CD4-positive, alpha-beta T cell treated with Interleukin-1 beta for 1 hour (primary cell): Measurements from ENCODE around the gene MUC15.
"Not testable (repeated sequence)": the region's sequence is repeated elsewhere in the genome, so short reads cannot be mapped to it uniquely, and the experiment has no call there.

Experiments
- DNase-seq, 2 donors: peaks; one replicate each; pipeline ENCODE4 v3.0.0-alpha.2; 2020 to 2022

MUC15 gene, protein sequence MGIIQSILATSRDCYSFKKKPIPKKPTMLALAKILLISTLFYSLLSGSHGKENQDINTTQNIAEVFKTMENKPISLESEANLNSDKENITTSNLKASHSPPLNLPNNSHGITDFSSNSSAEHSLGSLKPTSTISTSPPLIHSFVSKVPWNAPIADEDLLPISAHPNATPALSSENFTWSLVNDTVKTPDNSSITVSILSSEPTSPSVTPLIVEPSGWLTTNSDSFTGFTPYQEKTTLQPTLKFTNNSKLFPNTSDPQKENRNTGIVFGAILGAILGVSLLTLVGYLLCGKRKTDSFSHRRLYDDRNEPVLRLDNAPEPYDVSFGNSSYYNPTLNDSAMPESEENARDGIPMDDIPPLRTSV

DNA sequence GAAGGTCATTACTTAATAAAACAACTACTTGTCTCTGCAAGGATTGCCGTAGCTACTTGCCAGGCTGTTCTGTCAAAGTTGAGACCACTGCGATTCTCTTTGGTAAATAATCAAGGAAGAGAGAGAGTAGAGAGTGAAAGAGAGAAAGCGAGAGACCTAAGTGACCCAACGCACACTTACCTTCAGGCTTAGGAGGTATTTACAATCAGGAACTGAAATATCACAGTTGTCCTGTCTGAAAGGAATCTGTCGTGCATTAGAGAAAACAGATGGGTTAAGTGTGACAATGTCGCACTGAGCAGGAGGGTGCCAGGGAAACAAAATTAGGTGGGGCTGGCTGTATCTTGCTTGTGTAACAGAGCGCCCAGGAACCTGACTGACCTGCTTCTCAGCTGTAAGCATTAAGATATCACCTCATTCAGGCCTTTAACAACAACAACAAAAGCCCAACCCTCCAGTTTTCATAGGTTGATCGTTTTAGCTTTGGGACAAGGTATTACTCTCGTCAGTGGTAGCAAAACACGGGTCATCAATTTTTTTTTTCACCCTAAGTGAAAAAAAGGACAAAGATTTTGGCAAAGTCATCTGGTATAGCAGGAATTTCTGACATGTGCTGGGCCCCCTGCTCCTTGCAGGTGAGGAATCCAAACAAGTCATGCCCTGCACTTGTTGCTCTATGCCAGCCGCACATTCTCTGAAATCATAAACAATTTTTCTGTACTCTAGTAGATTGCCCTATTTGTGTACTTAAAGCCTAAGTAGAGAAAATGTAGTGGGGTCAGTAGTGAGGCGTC lies at the start of gene MUC15:
TSS of gene MUC15 (minus strand) at position 403 of the 794 bp plus-strand sequence. CDS start 5,169 bp downstream, outside the sequence.
- DNase-seq: no peak

DNA sequence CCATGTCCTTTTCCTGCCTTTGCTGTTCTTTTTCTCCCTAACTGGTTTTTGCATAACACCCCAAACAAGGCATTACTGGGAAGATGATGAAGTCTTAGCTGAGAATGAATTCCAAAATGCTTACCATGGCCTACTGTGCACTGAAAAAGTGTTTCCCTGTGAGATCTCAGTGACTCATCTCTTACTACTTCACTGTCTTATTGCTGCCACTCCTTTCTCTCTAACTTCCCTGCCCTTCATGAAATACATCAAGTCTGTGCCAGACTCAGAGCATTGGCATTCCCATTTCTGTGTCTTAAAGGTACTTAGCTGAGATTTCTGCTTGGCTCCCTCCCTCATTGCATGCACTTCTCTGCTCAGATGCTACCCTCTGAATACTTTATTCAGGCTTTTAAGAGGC lies 49.1 kb upstream of the MUC15 start:
- DNase-seq: no peak

DNA sequence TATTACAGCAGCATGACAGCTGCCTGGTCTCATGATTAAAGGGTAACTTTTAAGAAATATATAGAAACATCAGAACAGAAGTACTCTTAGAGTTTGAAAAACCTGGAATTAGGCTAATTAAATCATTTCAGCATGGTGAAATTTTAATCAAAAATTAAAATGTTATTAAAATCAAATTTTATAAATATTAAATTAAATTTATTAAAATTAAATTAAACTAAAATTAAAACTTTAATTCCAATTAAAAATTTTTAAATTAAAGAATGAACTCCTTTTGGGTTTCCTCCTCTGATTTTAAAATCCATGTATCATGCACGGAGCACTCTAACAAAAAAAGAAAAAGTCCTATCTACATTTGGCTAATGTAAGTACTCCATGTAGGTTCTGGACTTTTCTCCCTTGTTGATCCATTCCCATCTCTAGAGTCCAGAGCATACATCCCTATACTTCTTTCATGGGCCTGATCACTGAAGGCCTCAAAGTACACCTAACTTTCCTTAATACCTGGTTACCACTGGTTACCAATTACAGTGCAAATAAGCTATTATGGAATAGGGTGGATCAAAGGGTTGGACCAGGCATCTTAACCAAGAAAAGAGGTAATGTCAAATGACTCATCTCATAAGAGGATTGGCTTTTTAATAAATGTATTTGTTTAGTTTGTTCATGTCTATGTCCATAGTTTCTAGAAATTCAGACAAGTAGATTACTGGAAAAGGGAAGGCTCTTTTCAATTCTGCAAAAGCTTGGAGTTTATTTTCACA lies 48.4 kb upstream of the MUC15 start:
- DNase-seq: no peak

DNA sequence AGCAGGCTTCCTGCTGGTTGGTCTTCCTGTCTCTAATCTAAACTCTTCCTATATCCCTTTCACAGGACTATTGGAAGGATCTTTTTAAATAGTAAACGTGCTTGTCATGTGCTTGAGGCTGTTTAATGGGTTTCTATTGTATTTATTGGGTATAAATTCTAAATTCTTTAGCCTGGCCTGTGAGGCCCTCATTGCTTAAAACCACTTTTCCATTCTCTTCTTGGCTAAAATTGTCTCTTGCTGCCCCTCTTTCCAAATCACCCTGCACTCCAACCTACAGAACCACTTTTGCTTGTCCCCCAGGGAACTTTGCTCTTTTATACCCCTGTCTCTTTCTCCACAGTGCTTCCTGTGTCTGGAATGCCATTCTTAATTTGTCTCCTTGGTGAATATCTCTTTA lies 46.4 kb upstream of the MUC15 start:
- DNase-seq: no peak

DNA sequence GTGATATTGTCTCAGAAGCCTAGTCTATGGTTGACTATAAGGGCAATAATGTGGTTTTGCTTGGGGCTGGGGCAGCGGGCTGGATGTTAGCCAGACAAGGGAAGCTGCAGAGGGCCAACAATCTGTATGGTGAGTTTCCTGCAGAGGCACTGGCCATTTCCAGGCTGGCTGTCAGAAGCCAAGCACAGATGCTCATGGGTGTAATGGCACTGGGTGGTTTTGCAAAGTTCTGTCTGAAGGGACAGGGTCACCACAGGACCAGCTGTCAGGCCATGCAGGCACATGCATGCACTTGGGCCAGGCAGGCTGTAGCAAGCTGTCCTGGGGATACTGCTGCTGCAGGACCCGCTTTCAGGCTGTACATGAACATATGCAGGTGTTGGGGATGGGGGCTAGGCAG lies 41.7 kb upstream of the MUC15 start:
- no peak for DNase-seq

DNA sequence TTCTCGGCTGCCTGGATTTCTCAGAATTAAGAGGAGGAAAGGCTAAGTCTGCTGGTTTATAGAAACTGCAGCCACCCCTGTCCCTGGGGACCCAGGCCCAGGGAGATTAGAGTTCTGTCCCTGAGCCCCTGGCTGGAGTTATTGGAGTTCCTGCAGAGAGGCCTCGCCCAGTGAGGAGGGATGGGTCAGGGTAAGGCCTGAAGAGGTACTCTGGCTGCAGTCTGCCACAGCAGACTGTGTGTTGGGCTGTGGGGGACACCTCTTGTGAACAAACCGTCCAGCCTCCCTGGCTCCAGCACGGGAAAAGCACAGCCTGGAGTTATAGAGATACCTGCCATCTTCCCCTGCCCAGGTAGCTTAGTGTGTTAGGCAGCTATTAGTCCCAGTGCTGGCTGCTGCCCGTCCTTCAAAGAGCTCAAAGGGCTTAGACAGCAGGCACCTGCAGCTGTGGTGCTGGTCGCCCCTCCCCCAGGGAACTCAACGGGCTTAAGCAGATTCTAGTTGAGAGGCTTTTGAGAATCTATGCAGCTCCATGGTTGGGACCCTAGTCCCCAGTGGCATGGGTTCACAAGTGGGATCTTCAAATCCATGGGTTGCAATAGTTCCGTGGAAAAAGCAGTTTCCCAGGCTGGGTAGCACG lies 36.6 kb upstream of the MUC15 start:
- DNase-seq: no peak

DNA sequence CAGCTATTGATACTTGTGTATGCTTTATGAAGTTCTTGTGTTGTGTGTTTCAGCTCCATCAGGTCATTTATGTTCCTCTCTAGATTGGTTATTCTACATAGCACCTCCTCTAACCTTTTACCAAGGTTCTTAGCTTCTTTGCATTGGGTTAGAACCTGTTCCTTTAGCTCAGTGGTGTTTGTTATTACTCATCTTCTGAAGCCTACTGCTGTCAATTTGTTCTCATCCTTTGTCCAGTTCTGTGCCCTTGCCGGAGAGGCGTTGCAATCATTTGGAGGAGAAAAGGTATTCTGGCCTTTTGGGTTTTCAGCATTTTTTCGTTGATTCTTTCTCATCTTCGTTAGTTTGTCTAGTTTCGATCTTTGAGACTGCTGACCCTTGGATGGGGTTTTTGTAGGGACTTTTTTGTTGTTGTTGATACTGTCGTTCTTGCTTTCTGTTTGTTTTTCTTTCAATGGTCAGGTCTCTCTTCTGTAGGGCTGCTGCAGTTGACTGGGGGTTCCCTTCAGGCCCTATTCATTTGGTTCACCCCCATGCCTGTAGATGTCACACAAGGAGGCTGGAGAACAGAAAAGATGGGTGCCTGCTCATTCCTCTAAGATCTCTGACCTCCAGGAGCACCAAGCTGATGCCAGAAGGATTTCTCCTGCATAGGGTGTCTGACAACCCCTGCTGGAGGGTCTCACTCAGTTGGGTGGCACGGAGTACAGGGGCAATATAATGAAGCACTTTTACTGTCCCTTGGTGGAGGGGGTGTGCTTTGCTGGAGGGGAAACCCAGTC lies 35.9 kb upstream of the MUC15 start:
- DNase-seq: no peak

DNA sequence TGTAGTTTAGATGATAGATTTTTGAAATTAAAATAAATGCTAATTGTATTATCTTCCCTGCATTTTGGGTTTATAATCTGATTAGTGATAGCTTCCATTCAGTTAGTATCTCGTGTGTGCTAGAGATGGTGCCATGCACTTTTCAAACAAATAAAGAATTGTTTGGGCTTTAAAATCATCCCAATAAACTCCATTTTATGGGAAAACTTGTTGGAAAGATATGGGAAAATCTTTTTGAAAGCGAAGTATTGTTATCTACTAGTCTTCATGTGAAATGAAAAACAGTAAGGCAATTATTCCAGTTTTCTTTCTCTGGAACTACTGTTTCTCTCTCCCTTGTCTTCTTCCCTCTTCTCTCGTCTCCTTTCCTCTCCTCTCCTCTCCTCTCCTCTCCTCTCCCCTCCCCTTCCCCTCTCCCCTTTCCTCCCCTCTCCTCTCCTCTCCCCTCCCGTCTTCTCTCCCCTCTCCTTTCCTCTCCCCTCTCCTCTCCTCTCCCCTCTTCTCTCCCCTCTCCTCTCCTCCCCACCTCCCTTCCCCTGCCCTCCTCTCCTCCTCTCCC lies 27.9 kb upstream of the MUC15 start:
- DNase-seq: no peak

DNA sequence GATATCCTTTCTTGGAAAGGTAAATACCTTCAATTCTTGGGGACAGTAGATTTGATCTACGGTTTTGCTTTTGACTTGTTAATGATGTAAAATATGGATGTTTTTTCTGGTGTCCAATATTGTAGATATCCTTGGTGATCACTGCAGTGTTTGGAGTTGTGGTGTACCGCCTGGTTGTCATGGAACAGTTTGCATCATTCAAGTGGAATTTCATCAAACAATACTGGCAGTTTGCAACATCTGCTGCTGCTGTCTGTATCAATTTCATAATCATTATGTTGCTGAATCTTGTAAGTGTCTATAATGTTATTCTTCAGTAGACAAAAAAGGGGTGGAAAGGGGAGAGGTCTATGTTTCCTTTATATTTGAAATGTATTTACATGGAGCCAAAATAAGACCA lies 27.4 kb upstream of the MUC15 start:
- DNase-seq: no peak

DNA sequence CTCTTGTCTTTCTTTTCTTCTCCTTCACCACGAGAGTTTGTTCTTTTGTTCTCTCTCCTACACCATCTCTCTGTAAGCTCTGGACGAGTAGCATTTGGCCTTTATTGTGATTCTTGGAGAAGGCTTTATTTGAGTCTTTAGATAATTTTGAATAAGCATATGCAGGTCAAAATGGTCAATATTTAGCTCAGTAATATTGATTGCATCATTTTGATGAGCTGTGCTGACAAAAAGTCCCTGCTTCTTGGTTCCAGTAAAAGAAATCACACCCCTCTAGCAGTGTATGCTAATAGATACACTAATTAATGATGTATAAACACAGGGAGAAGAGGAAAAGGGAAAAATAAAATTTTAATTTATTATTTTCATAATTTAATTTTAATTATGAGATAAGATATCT lies 25.8 kb upstream of the MUC15 start:
- DNase-seq: no peak

DNA sequence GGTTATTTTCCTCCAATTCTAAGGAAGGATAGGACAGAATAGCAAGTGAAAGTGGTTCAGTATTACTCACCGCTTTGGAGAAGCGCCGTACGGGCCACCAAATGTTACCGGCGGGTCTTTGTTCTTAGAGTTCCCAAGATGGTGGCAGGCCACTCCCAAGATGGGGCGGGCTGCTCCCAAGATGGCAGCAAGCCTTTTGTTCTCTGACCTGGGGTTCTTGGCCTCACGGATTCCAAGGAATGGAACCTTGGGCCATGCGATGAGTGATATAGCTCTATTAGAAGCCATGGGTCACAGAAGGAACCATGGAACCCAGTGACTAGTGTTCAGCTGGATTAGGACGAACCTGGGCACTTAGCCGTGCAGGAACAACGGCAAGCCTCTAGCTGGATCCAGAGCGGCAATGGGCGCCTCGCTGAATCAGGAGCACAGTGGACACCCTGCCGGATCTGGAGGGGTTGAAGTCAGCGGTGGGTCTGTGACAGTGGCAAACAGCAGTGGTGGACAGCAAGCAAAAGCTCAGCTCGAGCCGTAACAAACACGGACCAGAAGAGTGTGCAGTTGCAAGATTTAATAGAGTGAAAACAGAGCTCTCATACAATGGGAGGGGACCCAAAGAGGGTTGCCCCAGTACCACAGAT lies 25.1 kb upstream of the MUC15 start:
- not testable (repeated sequence) for DNase-seq

DNA sequence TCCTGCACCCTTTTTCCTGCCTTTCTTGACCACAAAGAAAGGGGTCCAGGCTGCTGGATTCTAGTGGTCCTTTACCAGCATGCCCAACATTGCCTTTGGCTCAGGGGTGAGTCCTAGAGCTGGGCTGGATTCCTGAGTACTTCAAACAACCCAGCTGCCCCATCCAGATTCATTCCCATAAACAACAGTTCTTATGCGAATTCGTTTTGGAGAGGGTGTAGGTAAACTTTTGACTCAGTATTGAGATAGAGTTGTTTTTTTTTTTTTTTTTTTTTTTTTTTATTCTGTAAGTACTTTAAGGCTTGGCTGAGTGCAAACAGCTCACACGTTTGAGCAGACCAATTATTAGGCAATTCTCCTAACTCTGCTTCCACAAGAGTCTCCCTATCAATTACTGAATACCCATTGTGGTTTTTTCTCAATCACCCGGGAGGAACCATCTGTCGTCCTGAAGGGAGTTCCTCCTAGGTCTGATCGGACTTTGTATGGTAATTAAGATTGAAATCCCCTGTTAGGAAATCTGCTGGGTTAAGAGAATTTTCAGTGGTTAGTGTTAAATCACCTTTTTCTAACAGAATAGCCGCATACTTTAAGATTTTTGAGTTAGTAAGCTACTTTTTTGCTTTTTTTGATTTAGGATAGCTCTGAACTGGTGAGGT lies 23.3 kb upstream of the MUC15 start:
- DNase-seq: not testable (repeated sequence)

DNA sequence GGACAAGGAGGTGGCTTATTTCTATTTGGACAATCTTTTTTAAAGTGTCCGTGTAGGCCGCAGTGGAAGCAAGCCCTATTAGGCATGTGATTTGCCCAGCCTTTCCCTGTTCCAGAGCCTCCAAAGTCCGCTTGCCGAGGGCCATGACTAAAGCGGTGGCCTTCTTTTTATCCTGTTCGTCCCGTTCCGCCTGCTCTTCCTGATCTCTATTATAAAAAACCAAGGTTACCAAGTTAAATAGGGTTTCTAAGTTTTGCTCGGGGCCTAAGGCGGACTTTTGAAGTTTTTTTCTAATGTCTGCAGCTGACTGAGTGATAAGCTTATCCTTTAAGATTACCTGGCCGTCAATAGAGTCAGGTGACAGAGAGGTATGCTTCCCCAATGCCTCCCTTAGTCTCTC lies 21.6 kb upstream of the MUC15 start:
- DNase-seq: no peak

DNA sequence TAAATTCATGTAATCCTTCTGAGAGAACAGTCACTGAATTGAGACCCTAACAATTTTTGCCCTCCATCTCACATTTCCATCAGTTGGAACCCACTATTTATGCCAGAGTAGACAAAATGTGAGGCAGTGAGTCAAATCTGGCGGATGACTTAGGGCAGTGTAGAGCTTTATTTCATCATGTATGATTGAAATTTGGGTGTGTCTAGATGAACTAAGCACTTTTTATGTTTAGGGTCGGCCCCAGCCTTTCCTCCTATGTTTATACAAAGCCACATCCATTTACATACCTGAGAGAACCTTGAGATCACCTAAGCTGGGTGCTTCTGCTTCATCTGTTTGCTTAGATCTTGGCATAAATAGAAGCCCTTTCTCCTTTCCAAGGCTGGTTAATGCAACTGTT lies 15.0 kb upstream of the MUC15 start:
- no peak for DNase-seq

DNA sequence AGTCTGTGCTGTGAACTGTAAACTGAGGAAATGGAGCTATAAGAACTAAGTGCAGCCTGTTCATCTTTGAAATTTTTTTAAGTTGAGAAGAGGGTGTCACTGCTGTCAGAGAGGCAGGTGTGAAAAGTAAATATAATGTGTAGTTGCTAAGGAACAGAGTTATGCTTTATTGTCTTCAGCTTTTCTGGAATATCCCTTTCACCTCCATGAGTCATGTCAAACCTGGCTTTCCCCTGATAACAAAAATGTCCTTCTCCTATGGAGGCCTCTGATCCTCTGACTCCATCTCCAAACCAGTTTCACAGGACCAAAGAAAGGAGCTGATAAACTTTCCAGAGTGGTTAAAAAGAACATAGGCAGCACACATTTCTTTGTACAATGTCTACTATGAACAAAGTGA lies 12.8 kb upstream of the MUC15 start:
- no peak for DNase-seq

DNA sequence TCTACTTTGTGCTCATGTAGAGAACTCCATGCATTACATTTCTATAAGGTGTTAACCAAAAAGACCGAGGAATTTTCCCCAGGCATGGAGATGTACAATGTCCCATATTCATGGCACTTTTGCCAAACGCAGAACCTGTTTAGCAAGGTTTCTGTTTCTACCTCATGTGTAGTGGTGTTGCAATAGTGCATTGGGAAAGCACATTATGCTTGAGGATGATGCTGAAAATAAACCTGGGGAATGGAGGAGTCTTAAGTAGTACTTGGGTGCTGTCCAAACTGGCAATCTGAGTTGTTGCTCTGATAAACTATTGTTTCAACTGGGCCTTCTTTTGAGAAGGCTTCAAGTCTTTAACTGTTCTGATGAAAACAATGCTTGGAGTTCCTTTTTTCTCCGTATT lies 11.5 kb upstream of the MUC15 start:
- DNase-seq: no peak

DNA sequence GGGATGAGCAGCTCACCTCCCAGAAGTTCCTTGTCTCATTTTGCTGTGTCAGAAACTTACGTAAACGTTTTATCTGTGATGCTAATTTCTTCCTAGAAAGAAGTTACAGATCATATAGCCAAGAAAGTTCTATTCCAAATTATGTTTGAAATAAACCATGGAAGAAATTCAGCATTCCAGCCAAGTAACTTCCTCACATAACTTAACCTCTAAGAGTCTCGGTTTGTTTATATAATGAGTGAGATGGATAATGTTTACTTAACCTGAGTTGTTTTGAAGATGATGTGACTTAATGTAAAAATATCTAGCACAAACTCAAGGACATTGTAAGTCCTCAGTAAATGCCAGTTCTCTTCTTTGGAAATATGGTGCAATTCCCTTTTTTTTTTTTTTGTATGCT lies 8.9 kb upstream of the MUC15 start:
- no peak for DNase-seq

DNA sequence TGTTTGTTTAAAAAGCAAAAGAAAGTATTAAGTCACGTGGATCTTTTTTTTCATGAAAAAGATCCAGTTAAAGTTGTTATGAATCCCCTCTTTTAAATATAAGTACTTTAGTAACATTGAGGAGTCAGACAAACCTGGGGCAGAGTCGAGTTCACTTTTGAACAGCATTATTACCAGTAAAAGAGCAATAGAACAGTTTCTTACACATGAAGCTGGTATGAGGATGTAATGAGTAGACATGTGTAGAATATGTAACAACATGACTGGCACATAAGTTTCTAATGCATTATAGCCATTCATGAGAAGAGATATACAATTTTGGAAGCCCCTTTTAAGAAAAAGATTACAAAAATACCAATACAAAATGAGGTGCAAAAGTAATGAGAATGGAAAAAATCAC lies 7.6 kb upstream of the MUC15 start:
- no peak for DNase-seq

DNA sequence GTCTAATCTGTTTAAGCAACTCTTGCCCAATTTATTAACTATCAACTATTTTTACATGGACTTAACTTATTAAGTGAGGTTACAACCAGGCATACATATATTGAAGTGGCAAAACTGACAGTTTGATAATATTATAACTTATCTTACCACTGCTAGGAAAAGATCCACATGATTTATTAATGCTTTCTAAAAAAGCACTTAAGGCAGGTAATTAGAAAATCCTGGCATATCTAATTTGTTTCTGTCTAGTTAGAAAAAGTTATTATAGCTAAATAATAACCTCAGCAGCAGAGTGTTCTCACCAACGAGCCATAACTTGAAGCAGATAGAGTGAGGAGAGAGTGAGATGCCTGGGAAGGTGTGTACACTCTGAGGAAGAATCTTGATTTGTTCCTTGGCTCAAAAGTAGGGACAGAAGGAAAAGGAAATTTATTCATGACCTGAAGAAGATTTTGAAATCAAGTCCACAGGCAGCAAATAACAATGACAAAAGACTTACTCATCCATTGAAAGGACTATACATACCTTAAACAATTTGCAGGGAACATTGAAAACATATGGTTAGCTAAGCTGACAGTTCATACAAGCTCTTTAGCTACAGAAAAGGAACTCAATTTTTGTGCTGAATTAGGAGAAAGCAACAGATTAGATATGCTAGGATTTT lies 7.1 kb upstream of the MUC15 start:
- no peak for DNase-seq

DNA sequence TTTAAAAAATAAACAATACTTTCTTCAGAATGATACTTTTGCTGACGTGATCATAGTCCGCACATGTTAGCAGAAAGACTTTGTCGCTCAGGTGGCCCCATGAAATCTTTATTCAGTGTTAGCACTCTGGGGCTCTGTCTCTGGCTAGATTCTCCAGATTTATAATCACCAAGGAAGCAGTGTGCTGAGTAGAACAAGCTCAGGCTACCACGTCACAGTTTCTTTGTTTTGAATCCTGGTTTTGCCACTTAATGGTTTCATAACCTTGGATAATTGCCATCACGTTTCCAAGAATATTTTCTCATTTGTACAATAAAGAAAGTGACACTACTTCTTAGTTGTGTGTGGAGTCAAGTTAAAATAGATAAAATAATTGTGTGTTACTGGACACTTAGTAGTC lies 3.9 kb upstream of the MUC15 start:
- DNase-seq: no peak
